GM21619 (cell line): ENCODE results near the gene KLF16.
"Not testable (repeated sequence)": the region's sequence is repeated elsewhere in the genome, so short reads cannot be mapped to it uniquely, and the experiment has no call there.

Experiments
- ATAC-seq: cut with Tn5 transposase; IDR thresholded peaks from one replicate; pipeline ENCODE4 v1.9.1; 2021; ENCODE audit not compliant: unreplicated experiment

The KLF16 gene

GRCh38 chr19:1863328-1863637 is at the start of gene KLF16:
KLF16 (minus strand) TSS chr19:1863579; CDS start chr19:1863497, 82 bp downstream.
- ATAC-seq, result no peak

- ATAC-seq, result no peak
These were observed 49.6 kb upstream of the KLF16 start for GRCh38 chr19:1912760-1913505.

GRCh38 chr19:1911995-1912394 is 48.6 kb upstream of the KLF16 start:
- ATAC-seq, result no peak

GRCh38 chr19:1911098-1911497 is 47.7 kb upstream of the KLF16 start:
- no peak for ATAC-seq

- no peak for ATAC-seq
These were observed 46.8 kb upstream of the KLF16 start for GRCh38 chr19:1910177-1910576.

GRCh38 chr19:1909761-1910080 is 46.3 kb upstream of the KLF16 start:
- ATAC-seq, result no peak

- no peak for ATAC-seq
These were observed 44.9 kb upstream of the KLF16 start for GRCh38 chr19:1908364-1908678.

- ATAC-seq, result no peak
These were observed 44.4 kb upstream of the KLF16 start for GRCh38 chr19:1907563-1908363.

GRCh38 chr19:1906985-1907562 is 43.7 kb upstream of the KLF16 start:
- ATAC-seq, result no peak

- no peak for ATAC-seq
These were observed 42.5 kb upstream of the KLF16 start for GRCh38 chr19:1905863-1906375.

GRCh38 chr19:1905110-1905862 is 41.9 kb upstream of the KLF16 start, which contains the start of the genes ADAT3 and SCAMP4:
ADAT3 (plus strand) TSS chr19:1905399; CDS start chr19:1912048, 6,649 bp downstream.
SCAMP4 (plus strand) TSS chr19:1905399; CDS start chr19:1915020, 9,621 bp downstream.
- peak; percentile 73 for ATAC-seq

GRCh38 chr19:1904860-1905109 is 41.4 kb upstream of the KLF16 start:
- no peak for ATAC-seq

GRCh38 chr19:1902923-1903322 is 39.5 kb upstream of the KLF16 start:
- ATAC-seq, result no peak

GRCh38 chr19:1901940-1902404 is 38.6 kb upstream of the KLF16 start:
- ATAC-seq, result no peak

- ATAC-seq, result no peak
These were observed 33.1 kb upstream of the KLF16 start for GRCh38 chr19:1896508-1896907.

- ATAC-seq, result no peak
These were observed 30.4 kb upstream of the KLF16 start for GRCh38 chr19:1893791-1894190.

GRCh38 chr19:1889907-1890306 is 26.5 kb upstream of the KLF16 start:
- ATAC-seq, result no peak

GRCh38 chr19:1888385-1888784 is 25.0 kb upstream of the KLF16 start:
- ATAC-seq, result no peak

GRCh38 chr19:1886360-1886759 is 23.0 kb upstream of the KLF16 start:
- not testable (repeated sequence) for ATAC-seq

- ATAC-seq, result peak; percentile 76
These were observed 22.2 kb upstream of the KLF16 start, which contains the start of gene ABHD17A for GRCh38 chr19:1885398-1886119. ABHD17A (minus strand) TSS chr19:1885496; CDS start chr19:1881566, 3,930 bp downstream.
